ENCODE results near the gene ROR2. TPM values are rescaled to one million over a fixed set of nuclear protein-coding genes. Genes with fewer than 3 reads are reported as not detected.

Gene ROR2
- total RNA-seq, 1 donor, result 0.27 TPM

DNA sequence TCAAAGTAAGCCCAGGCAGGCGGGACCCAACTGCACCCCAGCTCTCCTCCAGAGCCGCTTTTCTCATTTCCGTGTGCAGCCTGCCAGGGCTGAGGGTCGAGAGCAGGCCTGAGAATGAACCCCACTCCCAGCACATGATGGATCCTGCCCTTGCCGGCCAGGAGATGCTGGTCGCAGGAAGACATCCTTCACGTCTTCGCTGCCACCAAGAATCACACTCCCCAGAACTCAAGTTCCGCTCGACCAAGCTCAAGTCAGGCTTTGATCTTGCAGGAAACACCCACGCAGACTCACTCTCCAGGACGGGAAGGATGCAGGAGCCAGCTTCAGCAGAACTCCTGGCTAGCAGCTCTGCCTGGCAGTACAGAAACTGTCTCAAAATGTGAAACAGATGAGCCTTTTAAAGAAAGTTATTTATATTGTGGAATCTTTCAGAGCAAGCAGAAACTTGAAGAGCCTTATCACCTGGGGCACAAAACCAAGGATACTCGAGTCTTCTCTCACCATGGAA is 102.4 kb downstream of the ROR2 start:
- DNase-seq (ENCODE audit: low read depth in 2 of 3, low spot score in 2 of 3), result no peak

GRCh38 chr9:91845879-91846278 is 104.1 kb downstream of the ROR2 start:
- DNase-seq (ENCODE audit: low read depth in 2 of 3, low spot score in 2 of 3), result no peak

- DNase-seq (ENCODE audit: low read depth in 2 of 3, low spot score in 2 of 3), result no peak
Measured at GRCh38 chr9:91844701-91845291, 105.2 kb downstream of the ROR2 start.

DNA sequence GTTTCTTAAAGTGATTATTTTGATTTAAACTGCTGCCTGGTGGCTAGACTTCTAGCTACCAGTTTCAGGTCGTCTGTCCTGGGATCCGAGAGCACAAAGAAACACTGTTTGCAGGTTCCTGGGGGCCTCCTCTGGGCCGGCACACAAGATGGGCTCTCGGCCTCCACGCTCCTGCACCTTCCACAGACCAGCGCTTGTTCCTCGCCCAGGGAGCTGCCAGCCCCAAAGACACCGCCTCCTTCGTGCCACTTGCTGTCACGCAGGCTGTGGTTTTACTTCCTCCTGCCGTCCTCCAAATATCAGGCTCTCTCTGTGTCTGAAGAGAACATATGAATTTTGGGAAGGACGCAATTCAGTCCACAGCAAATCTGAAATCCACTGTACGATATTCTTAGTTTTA is 105.8 kb downstream of the ROR2 start:
- peak in 2 of 3 donors; percentile 36 to 42 for DNase-seq (ENCODE audit: low read depth in 2 of 3, low spot score in 2 of 3)

DNA sequence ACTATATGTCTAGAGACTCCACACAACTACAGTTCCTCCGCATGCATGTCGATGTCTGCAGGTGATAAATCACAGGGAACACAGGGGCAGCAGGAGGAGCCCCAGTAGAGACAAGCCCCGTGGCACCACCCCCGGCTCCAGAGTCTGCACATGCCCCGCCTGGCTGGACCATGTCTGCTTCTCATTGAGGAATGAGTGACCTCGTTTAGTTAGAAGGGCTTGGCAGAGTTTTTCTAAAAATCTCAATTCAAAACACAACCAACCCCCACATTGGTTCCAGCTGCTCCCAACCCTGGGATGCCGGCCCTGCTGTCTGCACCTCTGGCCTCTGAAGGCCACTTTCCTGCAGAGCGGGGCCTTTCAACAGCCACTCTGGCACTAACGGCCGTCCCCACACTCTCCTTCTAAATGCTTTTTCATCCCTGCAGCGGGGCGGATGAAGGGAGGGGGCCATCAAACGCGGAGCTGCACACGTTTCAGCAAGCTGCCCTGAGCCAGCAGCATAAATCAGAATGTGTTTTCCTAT is 106.3 kb downstream of the ROR2 start:
- peak in 1 of 3 donors; percentile 31 for DNase-seq (ENCODE audit: low read depth in 2 of 3, low spot score in 2 of 3)

DNA sequence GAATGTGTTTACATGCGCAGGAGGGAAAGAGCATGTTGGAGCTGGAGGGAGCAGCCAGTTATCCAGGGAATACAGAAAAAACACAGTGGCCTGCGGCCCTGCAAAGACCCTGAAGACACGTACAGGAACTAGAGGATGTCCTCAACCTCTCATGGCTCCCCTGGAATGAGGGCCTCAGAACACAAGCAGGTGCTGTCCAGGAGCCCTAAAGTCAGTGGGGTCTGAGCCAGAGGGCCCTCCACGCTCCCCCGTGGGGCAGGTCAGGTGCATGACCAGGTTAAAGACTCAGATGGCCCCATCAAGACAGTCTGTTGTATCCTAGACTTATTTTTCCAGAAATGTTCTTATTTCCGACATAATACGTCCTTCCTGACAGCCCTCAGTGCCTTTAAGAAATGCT is 106.9 kb downstream of the ROR2 start:
- no peak for DNase-seq (ENCODE audit: low read depth in 2 of 3, low spot score in 2 of 3)

DNA sequence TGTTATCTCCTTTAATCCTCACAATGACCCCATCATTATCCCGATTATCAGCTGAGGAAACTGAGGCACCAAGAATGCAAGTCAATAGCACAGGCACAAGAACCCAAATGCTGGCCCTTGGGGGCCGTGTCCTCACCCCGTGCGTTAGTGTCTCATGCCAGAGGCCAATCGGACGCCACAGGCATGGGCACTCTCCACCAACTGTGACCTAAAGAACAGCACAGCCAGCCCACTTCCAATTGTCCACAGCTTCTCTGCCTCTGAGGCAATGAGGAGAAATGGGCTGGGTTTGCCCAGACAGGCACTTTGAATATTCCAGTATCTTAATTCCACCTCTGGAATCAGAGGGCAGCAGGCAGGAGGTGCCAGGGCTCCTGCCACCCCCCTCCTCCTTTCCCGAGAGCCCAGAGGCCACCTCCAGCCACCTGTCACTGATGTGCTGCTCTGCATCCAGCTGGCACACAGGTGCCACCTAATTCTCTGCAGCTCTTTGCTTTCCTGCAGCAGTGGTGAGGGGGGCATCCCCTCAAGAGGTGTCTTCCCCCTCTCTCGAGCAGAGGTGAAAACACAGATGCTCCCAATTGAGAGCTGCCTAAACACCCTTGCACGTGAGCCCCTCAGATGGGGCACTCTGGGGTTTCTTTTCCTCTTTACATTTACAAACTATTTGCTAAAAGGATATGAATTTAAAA is 107.5 kb downstream of the ROR2 start:
- no peak for DNase-seq (ENCODE audit: low read depth in 2 of 3, low spot score in 2 of 3)

- DNase-seq (ENCODE audit: low read depth in 2 of 3, low spot score in 2 of 3), result no peak
Measured at GRCh38 chr9:91841591-91841990, 108.4 kb downstream of the ROR2 start.

- no peak for DNase-seq (ENCODE audit: low read depth in 2 of 3, low spot score in 2 of 3)
Measured at GRCh38 chr9:91840882-91841281, 109.1 kb downstream of the ROR2 start.

- no peak for DNase-seq (ENCODE audit: low read depth in 2 of 3, low spot score in 2 of 3)
Measured at GRCh38 chr9:91840469-91840868, 109.6 kb downstream of the ROR2 start.

GRCh38 chr9:91839926-91840465 is 110.0 kb downstream of the ROR2 start:
- DNase-seq (ENCODE audit: low read depth in 2 of 3, low spot score in 2 of 3), result peak in 1 of 3 donors; percentile 32

DNA sequence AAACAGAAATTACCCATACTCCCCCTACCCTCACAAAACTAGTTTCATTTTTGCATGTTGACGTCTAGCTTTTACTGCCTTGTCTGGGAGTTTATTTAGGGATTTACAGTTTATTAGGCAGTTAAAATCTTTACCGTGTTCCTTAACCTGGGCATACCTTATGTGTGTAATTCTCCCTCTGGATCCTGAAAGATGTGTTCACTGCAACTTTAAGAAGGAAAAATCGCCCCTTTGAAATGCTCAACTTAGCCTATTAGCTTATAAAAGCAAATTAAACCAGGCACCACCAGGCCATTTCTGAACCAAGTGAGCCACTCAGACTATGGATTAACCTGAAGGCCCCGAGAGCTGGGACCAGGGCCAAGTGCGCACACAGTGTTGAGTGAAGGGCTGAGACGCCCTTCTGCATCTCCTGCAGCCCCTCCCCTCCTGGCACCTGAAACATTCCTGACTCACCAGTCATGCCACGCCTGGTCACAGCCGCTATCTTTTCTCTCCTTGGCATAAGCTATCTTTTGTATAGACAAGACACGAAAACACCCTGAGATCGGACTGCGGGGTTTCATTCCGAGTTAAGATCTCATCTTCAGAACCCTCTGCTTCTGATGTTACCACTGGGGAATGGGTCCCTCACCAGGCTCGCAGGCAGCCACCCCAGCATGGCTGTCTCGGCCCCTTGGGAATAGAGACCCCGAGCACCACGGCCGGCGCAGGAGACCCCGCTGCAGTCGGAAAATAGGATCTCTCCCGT is 111.9 kb downstream of the ROR2 start:
- no peak for DNase-seq (ENCODE audit: low read depth in 2 of 3, low spot score in 2 of 3)

GRCh38 chr9:91836515-91836914 is 113.5 kb downstream of the ROR2 start:
- DNase-seq (ENCODE audit: low read depth in 2 of 3, low spot score in 2 of 3), result no peak

DNA sequence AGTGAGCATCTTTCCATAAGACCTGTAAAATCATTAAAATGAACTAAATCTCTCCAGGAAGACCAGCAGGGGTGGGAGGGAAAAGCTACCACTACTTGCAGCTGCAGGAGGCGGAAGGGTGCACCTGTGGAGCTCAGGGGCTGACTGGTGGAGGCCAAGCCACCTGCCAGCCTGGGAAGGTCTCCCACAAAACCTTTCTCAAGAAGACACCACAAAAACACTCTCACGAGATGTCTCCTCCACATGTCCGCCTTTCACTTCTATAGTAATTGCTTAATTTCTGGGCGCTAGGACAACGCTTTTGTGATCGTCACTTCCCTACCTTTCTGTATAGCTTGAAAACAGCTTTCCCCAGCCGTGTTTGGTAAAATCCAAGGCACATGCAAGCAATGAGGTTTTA is 114.4 kb downstream of the ROR2 start:
- no peak for DNase-seq (ENCODE audit: low read depth in 2 of 3, low spot score in 2 of 3)

GRCh38 chr9:91835216-91835615 is 114.8 kb downstream of the ROR2 start:
- DNase-seq (ENCODE audit: low read depth in 2 of 3, low spot score in 2 of 3), result no peak

GRCh38 chr9:91834740-91835139 is 115.3 kb downstream of the ROR2 start:
- DNase-seq (ENCODE audit: low read depth in 2 of 3, low spot score in 2 of 3), result no peak

- DNase-seq (ENCODE audit: low read depth in 2 of 3, low spot score in 2 of 3), result no peak
Measured at GRCh38 chr9:91833878-91834255, 116.2 kb downstream of the ROR2 start.

DNA sequence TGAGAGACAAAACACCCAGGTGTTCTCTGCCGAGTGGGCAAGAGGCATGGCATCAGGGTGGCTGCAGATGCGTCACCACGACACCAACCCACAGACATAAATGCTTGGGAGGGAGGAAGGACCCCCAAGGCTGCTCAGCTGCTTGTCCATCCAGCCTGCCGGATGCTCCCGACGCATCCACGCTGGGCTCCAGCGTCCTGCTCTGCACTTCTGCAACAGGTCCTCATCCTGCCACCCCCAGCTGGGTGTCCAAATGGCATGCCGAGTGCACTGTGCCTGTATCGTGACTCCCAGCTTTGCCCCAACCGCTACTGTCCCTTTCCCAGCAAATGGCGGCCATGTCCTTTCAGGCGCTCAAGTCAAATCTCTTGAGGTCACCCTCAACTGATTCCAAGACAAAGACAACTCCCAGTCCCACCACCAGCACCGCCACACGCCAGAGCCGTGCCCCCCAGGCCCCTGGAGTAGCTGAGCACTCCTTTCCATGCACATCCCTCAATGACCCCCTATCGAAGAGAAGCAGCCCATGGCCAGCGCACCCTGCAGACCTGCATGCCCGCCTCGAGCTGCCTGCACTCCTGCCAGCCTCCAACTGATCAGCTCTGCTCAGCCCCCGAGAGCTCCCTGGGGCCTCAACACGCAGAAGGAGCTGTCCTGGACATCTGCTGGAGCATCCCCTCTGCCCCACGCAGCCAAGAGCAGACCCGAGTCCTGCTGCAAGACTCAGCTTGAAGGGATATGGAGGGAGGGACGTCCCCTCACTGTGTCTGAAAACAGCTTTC is 116.7 kb downstream of the ROR2 start:
- DNase-seq (ENCODE audit: low read depth in 2 of 3, low spot score in 2 of 3), result no peak

DNA sequence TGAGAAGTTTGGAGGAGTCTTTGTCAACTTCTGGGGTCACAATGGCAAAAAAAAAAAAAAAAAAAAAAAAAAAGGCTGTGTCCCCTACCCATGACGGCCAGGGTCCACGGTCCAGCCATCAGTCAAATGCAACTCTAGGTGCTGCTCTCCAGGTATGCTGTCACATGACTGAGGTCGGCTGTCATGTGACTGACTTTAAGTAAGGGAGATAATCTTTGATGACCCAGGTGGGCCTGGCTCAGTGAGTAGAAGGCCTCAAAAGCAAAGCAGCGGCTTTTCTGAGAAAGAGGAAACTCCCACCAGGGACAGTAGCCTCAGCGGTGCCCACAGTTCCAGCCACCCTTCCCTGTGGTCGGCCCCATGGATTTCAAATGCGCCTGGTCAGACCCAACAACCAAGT is 117.7 kb downstream of the ROR2 start:
- DNase-seq (ENCODE audit: low read depth in 2 of 3, low spot score in 2 of 3), result no peak

- DNase-seq (ENCODE audit: low read depth in 2 of 3, low spot score in 2 of 3), result no peak
Measured at GRCh38 chr9:91825866-91826265, 124.2 kb downstream of the ROR2 start.
